Measurements from ENCODE around the gene C5orf63. TPM values are rescaled to one million over a fixed set of nuclear protein-coding genes. Genes with fewer than 3 reads are reported as not detected.
A peak's percentile ranks its signal among the peaks of the same experiment; 100 is the strongest.
"Not testable (repeated sequence)": the region's sequence is repeated elsewhere in the genome, so short reads cannot be mapped to it uniquely, and the experiment has no call there.

C5orf63 gene
- total and polyA plus RNA-seq, 4 experiments from 2014 or later = 3.4 to 17.9 (median 11.3) TPM

GRCh38 chr5:127061537-127061936 is 11.8 kb downstream of the C5orf63 start:
- Histone ChIP-seq H3K27ac (ENCODE audit: low read depth, low read length) (no peak overlapping the region), H3K4me3 (ENCODE audit: low read length in 2 of 2) (no peak overlapping the region), H3K27me3 (ENCODE audit: insufficient read depth, low read length) (no peaks in the 10 kb centered on the region), H3K9me3 (ENCODE audit: control insufficient read depth in 1 of 2, low read length in 2 of 2) (no peaks in the 10 kb centered on the region), H3K36me3 (ENCODE audit: insufficient read depth, low read length) (peaks cover 6% of the 10 kb centered on the region), H3K4me1 (ENCODE audit: insufficient read depth, low read length) (no peaks in the 10 kb centered on the region)
- Mint-ChIP-seq H3K27me3 (no peaks in the 10 kb centered on the region), H3K36me3 (peaks cover 20 to 25% of the 10 kb centered on the region in 2 donors), H3K27ac (peak overlapping the region in 2 of 7 donors; percentile 6 to 13), H3K4me3 (no peak overlapping the region), H3K4me1 (peaks cover 0 to 2% (median 1%) of the 10 kb centered on the region in 4 donors), H3K9me3 (peaks cover 0 to 1% (median 0%) of the 10 kb centered on the region in 8 donors)
- ChIA-PET POLR2A (ENCODE audit: partially characterized antibody) (no interaction called here), CTCF (ENCODE audit: partially characterized antibody) (no interaction called here)
- intact Hi-C loops (cut with micrococcal nuclease) = no loop called here
- no peak for DNase-seq

GRCh38 chr5:127060470-127060985 is 12.8 kb downstream of the C5orf63 start:
- H3K27ac Mint-ChIP-seq = peak overlapping the region in 1 of 7 donors; percentile 22
- no peaks in the 10 kb centered on the region for H3K27me3 Mint-ChIP-seq
- peaks cover 0 to 2% (median 1%) of the 10 kb centered on the region in 4 donors for H3K4me1 Mint-ChIP-seq
- H3K9me3 ChIP-seq (ENCODE audit: control insufficient read depth in 1 of 2, low read length in 2 of 2) = no peaks in the 10 kb centered on the region
- peaks cover 6% of the 10 kb centered on the region for H3K36me3 ChIP-seq (ENCODE audit: insufficient read depth, low read length)
- ChIA-PET POLR2A (ENCODE audit: partially characterized antibody) (interaction anchor here (1.3 kb wide), 1 partner anchor 12 kb away, joined by 5 read pairs; no protein-coding TSS in a partner anchor), CTCF (ENCODE audit: partially characterized antibody) (no interaction called here)
- H3K9me3 Mint-ChIP-seq = peaks cover 0 to 6% (median 0%) of the 10 kb centered on the region in 8 donors
- H3K4me3 Mint-ChIP-seq = no peak overlapping the region
- DNase-seq = no peak
- H3K4me3 ChIP-seq (ENCODE audit: low read length in 2 of 2) = no peak overlapping the region
- H3K27me3 ChIP-seq (ENCODE audit: insufficient read depth, low read length) = no peaks in the 10 kb centered on the region
- intact Hi-C loops (cut with micrococcal nuclease) = no loop called here
- no peaks in the 10 kb centered on the region for H3K4me1 ChIP-seq (ENCODE audit: insufficient read depth, low read length)
- no peak overlapping the region for H3K27ac ChIP-seq (ENCODE audit: low read depth, low read length)
- H3K36me3 Mint-ChIP-seq = peaks cover 30 to 34% of the 10 kb centered on the region in 2 donors

- ChIA-PET POLR2A (ENCODE audit: partially characterized antibody) (no interaction called here), CTCF (ENCODE audit: partially characterized antibody) (no interaction called here)
- H3K36me3 Mint-ChIP-seq = peaks cover 48 to 53% of the 10 kb centered on the region in 2 donors
- no peaks in the 10 kb centered on the region for H3K27me3 Mint-ChIP-seq
- Histone ChIP-seq H3K27ac (ENCODE audit: low read depth, low read length) (no peak overlapping the region), H3K4me1 (ENCODE audit: insufficient read depth, low read length) (no peaks in the 10 kb centered on the region), H3K36me3 (ENCODE audit: insufficient read depth, low read length) (peaks cover 6% of the 10 kb centered on the region), H3K9me3 (ENCODE audit: control insufficient read depth in 1 of 2, low read length in 2 of 2) (no peaks in the 10 kb centered on the region), H3K27me3 (ENCODE audit: insufficient read depth, low read length) (no peaks in the 10 kb centered on the region), H3K4me3 (ENCODE audit: low read length in 2 of 2) (no peak overlapping the region)
- H3K9me3 Mint-ChIP-seq = peaks cover 0 to 6% (median 0%) of the 10 kb centered on the region in 8 donors
- no peak overlapping the region for H3K27ac Mint-ChIP-seq
- H3K4me3 Mint-ChIP-seq = no peak overlapping the region
- no peak for DNase-seq
- peaks cover 0 to 2% (median 1%) of the 10 kb centered on the region in 4 donors for H3K4me1 Mint-ChIP-seq
- intact Hi-C loops (cut with micrococcal nuclease) = no loop called here
Observed at GRCh38 chr5:127056896-127057295, 16.4 kb downstream of the C5orf63 start.

GRCh38 chr5:127055880-127056653 is 17.2 kb downstream of the C5orf63 start:
- Histone ChIP-seq H3K36me3 (ENCODE audit: insufficient read depth, low read length) (peaks cover 6% of the 10 kb centered on the region), H3K4me1 (ENCODE audit: insufficient read depth, low read length) (no peaks in the 10 kb centered on the region), H3K9me3 (ENCODE audit: control insufficient read depth in 1 of 2, low read length in 2 of 2) (no peaks in the 10 kb centered on the region), H3K4me3 (ENCODE audit: low read length in 2 of 2) (no peak overlapping the region), H3K27ac (ENCODE audit: low read depth, low read length) (no peak overlapping the region), H3K27me3 (ENCODE audit: insufficient read depth, low read length) (no peaks in the 10 kb centered on the region)
- intact Hi-C loops (cut with micrococcal nuclease) = no loop called here
- no peaks in the 10 kb centered on the region for H3K27me3 Mint-ChIP-seq
- H3K36me3 Mint-ChIP-seq = peaks cover 53 to 54% of the 10 kb centered on the region in 2 donors
- no peak overlapping the region for H3K4me3 Mint-ChIP-seq
- CTCF ChIA-PET (ENCODE audit: partially characterized antibody) = no interaction called here
- H3K27ac Mint-ChIP-seq = no peak overlapping the region
- H3K4me1 Mint-ChIP-seq = peaks cover 0 to 2% (median 1%) of the 10 kb centered on the region in 4 donors
- POLR2A ChIA-PET (ENCODE audit: partially characterized antibody) = no interaction called here
- peaks cover 0 to 6% (median 0%) of the 10 kb centered on the region in 8 donors for H3K9me3 Mint-ChIP-seq
- no peak for DNase-seq

GRCh38 chr5:127053551-127053950 is 19.8 kb downstream of the C5orf63 start:
- CTCF ChIA-PET (ENCODE audit: partially characterized antibody); H3K4me3 ChIP-seq (ENCODE audit: low read length in 2 of 2); H3K27ac ChIP-seq (ENCODE audit: low read depth, low read length); H3K27me3 Mint-ChIP-seq; H3K9me3 Mint-ChIP-seq; POLR2A ChIA-PET (ENCODE audit: partially characterized antibody); DNase-seq; intact Hi-C loops (cut with micrococcal nuclease); H3K27ac Mint-ChIP-seq; H3K27me3 ChIP-seq (ENCODE audit: insufficient read depth, low read length); H3K9me3 ChIP-seq (ENCODE audit: control insufficient read depth in 1 of 2, low read length in 2 of 2); H3K36me3 ChIP-seq (ENCODE audit: insufficient read depth, low read length); H3K4me1 Mint-ChIP-seq; H3K4me1 ChIP-seq (ENCODE audit: insufficient read depth, low read length); H3K4me3 Mint-ChIP-seq: not testable (repeated sequence)
- H3K36me3 Mint-ChIP-seq = peaks cover 46 to 48% of the 10 kb centered on the region in 2 donors

- Mint-ChIP-seq H3K9me3 (peaks cover 0 to 4% (median 0%) of the 10 kb centered on the region in 8 donors), H3K4me3 (no peak overlapping the region), H3K4me1 (no peaks in the 10 kb centered on the region), H3K27me3 (no peaks in the 10 kb centered on the region), H3K36me3 (peaks cover 44 to 45% of the 10 kb centered on the region in 2 donors), H3K27ac (no peak overlapping the region)
- Histone ChIP-seq H3K27me3 (ENCODE audit: insufficient read depth, low read length) (no peaks in the 10 kb centered on the region), H3K4me1 (ENCODE audit: insufficient read depth, low read length) (no peaks in the 10 kb centered on the region), H3K27ac (ENCODE audit: low read depth, low read length) (no peak overlapping the region), H3K9me3 (ENCODE audit: control insufficient read depth in 1 of 2, low read length in 2 of 2) (no peaks in the 10 kb centered on the region), H3K4me3 (ENCODE audit: low read length in 2 of 2) (no peak overlapping the region), H3K36me3 (ENCODE audit: insufficient read depth, low read length) (peaks cover 6% of the 10 kb centered on the region)
- intact Hi-C loops (cut with micrococcal nuclease) = no loop called here
- CTCF ChIA-PET (ENCODE audit: partially characterized antibody) = no interaction called here
- POLR2A ChIA-PET (ENCODE audit: partially characterized antibody) = no interaction called here
- DNase-seq = no peak
Observed at GRCh38 chr5:127053049-127053448, 20.3 kb downstream of the C5orf63 start.

- Histone ChIP-seq H3K4me3 (ENCODE audit: low read length in 2 of 2) (no peak overlapping the region), H3K27me3 (ENCODE audit: insufficient read depth, low read length) (no peaks in the 10 kb centered on the region), H3K36me3 (ENCODE audit: insufficient read depth, low read length) (no peaks in the 10 kb centered on the region), H3K4me1 (ENCODE audit: insufficient read depth, low read length) (no peaks in the 10 kb centered on the region), H3K27ac (ENCODE audit: low read depth, low read length) (no peak overlapping the region), H3K9me3 (ENCODE audit: control insufficient read depth in 1 of 2, low read length in 2 of 2) (no peaks in the 10 kb centered on the region)
- POLR2A ChIA-PET (ENCODE audit: partially characterized antibody) = no interaction called here
- no peak for DNase-seq
- H3K9me3 Mint-ChIP-seq = peaks cover 0 to 4% (median 0%) of the 10 kb centered on the region in 8 donors
- H3K27ac Mint-ChIP-seq = no peak overlapping the region
- H3K36me3 Mint-ChIP-seq = peaks cover 36 to 38% of the 10 kb centered on the region in 2 donors
- CTCF ChIA-PET (ENCODE audit: partially characterized antibody) = no interaction called here
- H3K27me3 Mint-ChIP-seq = no peaks in the 10 kb centered on the region
- intact Hi-C loops (cut with micrococcal nuclease) = no loop called here
- H3K4me1 Mint-ChIP-seq = no peaks in the 10 kb centered on the region
- no peak overlapping the region for H3K4me3 Mint-ChIP-seq
Observed at GRCh38 chr5:127051591-127051990, 21.7 kb downstream of the C5orf63 start.
